CD8-positive, alpha-beta memory T cell (primary cell): ENCODE results near the gene NEK4. TPM values are rescaled to one million over a fixed set of nuclear protein-coding genes. Genes with fewer than 3 reads are reported as not detected.

Experiments
- CTCF ChIA-PET: fragments of 350-600 bp; sonication (Branson Sonifier 250); formaldehyde crosslinking; loops from one replicate; lab custom pipeline; 2021; ENCODE audit warnings: antibody characterized with exemption; lab: Charles Lee
- POLR2A ChIA-PET: fragments of 350-600 bp; sonication (Branson Sonifier 250); formaldehyde crosslinking; loops from one replicate; lab custom pipeline; 2021; ENCODE audit warnings: antibody characterized with exemption; lab: Charles Lee
- DNase-seq, 5 donors: peaks; one replicate each; pipeline versions ENCODE4 v3.0.0 to v3.0.0-alpha.2; 2020 to 2022; ENCODE audit warnings: mixed read lengths in 1 of 5
- H3K27ac ChIP-seq: one replicate; pipeline ENCODE4 v1.7.0; 2013; ENCODE audit warnings: low read depth, mild to moderate bottlenecking, low read length, moderate library complexity
- H3K27me3 ChIP-seq: 2 replicates; pipeline ENCODE4 v1.7.0; 2013; ENCODE audit warnings: low read length, mild to moderate bottlenecking; ENCODE audit not compliant: insufficient read depth, poor library complexity, severe bottlenecking
- H3K36me3 ChIP-seq: 2 replicates; pipeline ENCODE4 v1.7.0; 2013; ENCODE audit warnings: mild to moderate bottlenecking, low read length, moderate library complexity; ENCODE audit not compliant: insufficient read depth
- H3K4me1 ChIP-seq: 2 replicates; pipeline ENCODE4 v1.7.0; 2013; ENCODE audit warnings: mild to moderate bottlenecking, low read length, moderate library complexity; ENCODE audit not compliant: insufficient read depth
- H3K4me3 ChIP-seq: 2 replicates; pipeline ENCODE4 v1.7.0; 2013; ENCODE audit warnings: mild to moderate bottlenecking, low read length
- H3K9me3 ChIP-seq: 2 replicates; pipeline ENCODE4 v1.7.0; 2013; ENCODE audit warnings: mild to moderate bottlenecking, low read length
- H3K27ac Mint-ChIP-seq, 8 donors: one replicate each; pipeline ENCODE4 v1.8.0; 2020 to 2021; ENCODE audit warnings: mixed read lengths in 8 of 8, mild to moderate bottlenecking in 6 of 8, inconsistent platforms in 3 of 8, moderate library complexity in 3 of 8
- H3K27me3 Mint-ChIP-seq, 2 donors: one replicate each; pipeline ENCODE4 v1.8.0; 2020 to 2021; ENCODE audit warnings: mixed read lengths in 2 of 2, mild to moderate bottlenecking in 1 of 2, moderate library complexity in 1 of 2
- H3K36me3 Mint-ChIP-seq, 3 donors: one replicate each; pipeline ENCODE4 v1.8.0; 2020 to 2021; ENCODE audit warnings: mixed read lengths in 3 of 3, inconsistent platforms in 1 of 3, mild to moderate bottlenecking in 1 of 3
- H3K4me1 Mint-ChIP-seq, 3 donors: one replicate each; pipeline ENCODE4 v1.8.0; 2020 to 2021; ENCODE audit warnings: mixed read lengths in 3 of 3, inconsistent platforms in 1 of 3, mild to moderate bottlenecking in 1 of 3
- H3K4me3 Mint-ChIP-seq, 7 donors: one replicate each; pipeline ENCODE4 v1.8.0; 2020 to 2021; ENCODE audit warnings: mixed read lengths in 7 of 7, mild to moderate bottlenecking in 6 of 7, moderate library complexity in 4 of 7, inconsistent platforms in 2 of 7
- H3K9me3 Mint-ChIP-seq, 5 donors: one replicate each; pipeline ENCODE4 v1.8.0; 2020 to 2022; ENCODE audit warnings: mixed read lengths in 5 of 5, mild to moderate bottlenecking in 3 of 5, moderate library complexity in 2 of 5, inconsistent platforms in 1 of 5
- polyA plus RNA-seq: library from polyadenylated mRNA; unstranded; fragments of 300-500 nt; fragmentation: Illumina TruSeq; gene quantifications from one replicate; pipeline ENCODE4 v1.2.3, GENCODE V29; 2021
- total RNA-seq, 2 experiments: library from RNA; stranded (reverse); gene quantifications; one replicate each; pipeline ENCODE4 v1.2.3, GENCODE V29; 2021

The NEK4 gene
- total and polyA plus RNA-seq, 3 experiments from 2014 or later = 11.4 to 35.7 (median 33.5) TPM

DNA sequence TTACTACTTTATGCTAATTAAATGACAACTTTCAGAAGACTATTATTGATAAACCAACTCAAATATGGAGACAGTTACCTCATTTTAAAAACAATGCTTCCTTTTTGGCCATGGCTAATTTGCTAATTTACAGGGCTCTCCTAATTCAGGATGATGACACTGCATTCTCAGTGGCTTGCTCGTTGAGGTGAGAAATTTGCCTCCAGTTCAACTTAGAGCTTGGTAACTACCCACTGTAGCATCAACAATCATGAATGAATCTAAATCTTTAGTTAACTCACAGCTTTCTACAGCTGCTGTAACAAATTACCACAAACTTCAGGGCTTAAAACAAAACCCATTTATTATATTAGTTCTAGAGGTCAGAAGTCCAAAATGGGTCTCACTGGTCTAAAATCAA lies 99.1 kb downstream of the NEK4 start:
- H3K4me1 Mint-ChIP-seq = peaks cover 34 to 48% (median 37%) of the 10 kb centered on the region in 3 donors
- H3K36me3 Mint-ChIP-seq = peaks cover 0 to 63% (median 18%) of the 10 kb centered on the region in 3 donors
- Histone ChIP-seq H3K9me3 (no peaks in the 10 kb centered on the region), H3K27me3 (no peaks in the 10 kb centered on the region), H3K27ac (peak overlapping the region; percentile 45), H3K4me1 (peaks cover 13% of the 10 kb centered on the region), H3K4me3 (no peak overlapping the region), H3K36me3 (peaks cover 16% of the 10 kb centered on the region)
- H3K4me3 Mint-ChIP-seq = peak overlapping the region in 2 of 7 donors; percentile 12 to 61
- peak overlapping the region; percentile 29 to 95 (median 88) for H3K27ac Mint-ChIP-seq
- no peaks in the 10 kb centered on the region for H3K9me3 Mint-ChIP-seq
- H3K27me3 Mint-ChIP-seq = no peaks in the 10 kb centered on the region
- DNase-seq = no peak
- ChIA-PET CTCF (interaction anchor here (1.3 kb wide), 1 partner anchor 21 kb away, joined by 3 read pairs; no protein-coding TSS in a partner anchor), POLR2A (no interaction called here)

DNA sequence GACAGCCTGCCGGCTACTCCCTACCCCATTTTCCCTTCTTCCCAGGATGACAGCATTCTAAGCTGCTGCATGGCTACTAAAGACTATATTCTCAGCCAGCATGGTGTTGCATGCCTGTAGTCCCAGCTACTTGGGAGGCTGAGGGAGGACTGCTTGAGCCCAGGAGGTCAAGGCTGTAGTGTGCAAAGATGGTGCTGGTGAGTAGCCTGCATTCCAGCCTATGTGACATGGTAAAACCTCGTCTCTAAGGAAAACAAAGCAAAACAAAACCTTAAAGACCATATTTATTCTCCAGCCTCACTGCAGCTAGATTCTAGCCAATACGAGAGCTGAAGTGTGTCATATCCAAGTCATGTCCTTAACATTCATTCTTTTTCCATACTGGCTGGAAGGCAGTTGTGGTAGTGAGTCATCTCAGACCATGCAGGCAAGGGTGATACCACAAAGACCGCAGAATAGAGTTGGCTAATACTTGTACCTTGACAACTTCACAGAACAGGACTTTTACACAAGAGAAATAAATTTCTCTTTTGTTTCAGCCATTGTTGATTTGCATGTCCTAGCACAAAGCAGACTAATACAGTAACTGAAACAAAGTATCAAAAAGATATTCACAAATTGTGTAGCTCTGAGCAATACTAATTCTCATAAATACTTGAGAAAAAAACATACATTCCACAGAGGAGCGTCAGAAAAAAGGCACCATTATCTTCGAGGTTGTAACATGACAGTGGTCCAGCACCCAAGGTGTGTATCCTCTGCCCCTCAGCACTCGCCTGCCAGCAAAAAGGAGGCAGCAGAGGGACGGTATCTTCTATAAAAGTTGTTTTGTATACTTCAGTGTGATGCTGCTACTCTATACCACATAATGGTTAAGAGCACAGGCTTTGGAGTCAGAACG lies 99.9 kb downstream of the NEK4 start:
- peaks cover 0 to 63% (median 14%) of the 10 kb centered on the region in 3 donors for H3K36me3 Mint-ChIP-seq
- Histone ChIP-seq H3K27ac (peak overlapping the region; percentile 45), H3K4me1 (peaks cover 13% of the 10 kb centered on the region), H3K27me3 (no peaks in the 10 kb centered on the region), H3K9me3 (no peaks in the 10 kb centered on the region), H3K36me3 (peaks cover 9% of the 10 kb centered on the region), H3K4me3 (no peak overlapping the region)
- no peaks in the 10 kb centered on the region for H3K27me3 Mint-ChIP-seq
- peak overlapping the region in 6 of 7 donors; percentile 27 to 84 (median 57) for H3K4me3 Mint-ChIP-seq
- DNase-seq = peak in 2 of 5 donors; percentile 11 to 62
- no peaks in the 10 kb centered on the region for H3K9me3 Mint-ChIP-seq
- ChIA-PET CTCF (interaction anchor here (1.3 kb wide), 1 partner anchor 20 kb away, joined by 3 read pairs; no protein-coding TSS in a partner anchor), POLR2A (interaction anchor here (1.0 kb wide), 1 partner anchor 8 kb away, joined by 6 read pairs; no protein-coding TSS in a partner anchor)
- H3K4me1 Mint-ChIP-seq = peaks cover 31 to 43% (median 33%) of the 10 kb centered on the region in 3 donors
- H3K27ac Mint-ChIP-seq = peak overlapping the region; percentile 69 to 95 (median 90)

DNA sequence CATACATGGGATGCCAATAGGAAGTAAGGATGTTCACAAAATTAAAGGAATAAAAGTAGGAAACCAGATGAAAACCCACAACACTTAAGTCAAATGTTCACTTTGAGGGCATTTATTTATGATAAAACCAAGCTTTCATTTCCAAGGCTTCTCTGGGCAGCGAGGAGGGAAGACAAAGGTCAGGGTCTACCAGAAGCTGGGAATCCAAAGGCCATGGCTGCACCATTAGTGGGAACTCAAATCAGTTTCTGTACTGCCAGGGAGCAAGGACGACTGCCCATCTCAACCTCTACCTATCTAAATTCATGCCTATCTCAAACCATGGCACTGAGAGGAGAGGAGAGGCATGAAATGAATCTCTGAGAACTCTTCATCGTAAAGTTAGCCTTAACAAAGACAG lies 107.6 kb downstream of the NEK4 start:
- Histone ChIP-seq H3K36me3 (peaks cover 27% of the 10 kb centered on the region), H3K27ac (no peak overlapping the region), H3K4me1 (no peaks in the 10 kb centered on the region), H3K27me3 (no peaks in the 10 kb centered on the region), H3K9me3 (no peaks in the 10 kb centered on the region), H3K4me3 (no peak overlapping the region)
- no peak for DNase-seq
- H3K9me3 Mint-ChIP-seq = no peaks in the 10 kb centered on the region
- POLR2A ChIA-PET = interaction anchor here (0.6 to 0.7 kb wide), 2 partner anchors 8 to 21 kb away, joined by 3 to 6 read pairs; no protein-coding TSS in a partner anchor
- no peaks in the 10 kb centered on the region for H3K27me3 Mint-ChIP-seq
- H3K36me3 Mint-ChIP-seq = peaks cover 9 to 71% (median 22%) of the 10 kb centered on the region in 3 donors
- H3K4me1 Mint-ChIP-seq = peaks cover 0 to 6% (median 0%) of the 10 kb centered on the region in 3 donors
- peak overlapping the region in 1 of 8 donors; percentile 26 for H3K27ac Mint-ChIP-seq
- CTCF ChIA-PET = no interaction called here
- H3K4me3 Mint-ChIP-seq = no peak overlapping the region

- H3K36me3 Mint-ChIP-seq = peaks cover 9 to 74% (median 20%) of the 10 kb centered on the region in 3 donors
- Histone ChIP-seq H3K27me3 (no peaks in the 10 kb centered on the region), H3K36me3 (peaks cover 35% of the 10 kb centered on the region), H3K27ac (no peak overlapping the region), H3K4me3 (no peak overlapping the region), H3K9me3 (no peaks in the 10 kb centered on the region), H3K4me1 (no peaks in the 10 kb centered on the region)
- no peak overlapping the region for H3K4me3 Mint-ChIP-seq
- H3K27me3 Mint-ChIP-seq = no peaks in the 10 kb centered on the region
- H3K27ac Mint-ChIP-seq = no peak overlapping the region
- peaks cover 0 to 9% (median 6%) of the 10 kb centered on the region in 3 donors for H3K4me1 Mint-ChIP-seq
- no peaks in the 10 kb centered on the region for H3K9me3 Mint-ChIP-seq
- DNase-seq = no peak
- CTCF ChIA-PET = no interaction called here
- POLR2A ChIA-PET = no interaction called here
Measured at GRCh38 chr3:52660046-52660445, 110.7 kb downstream of the NEK4 start.

Other genes with a start within 250 kb of the NEK4 start
- 10 to 100 TPM; 80.3 to 84.6 TPM for gene NT5DC2, start 237.1 kb downstream of the NEK4 start, total RNA-seq
- 1.2 TPM for gene NT5DC2, start 237.1 kb downstream of the NEK4 start, polyA plus RNA-seq
- gene UQCC5, start 234.3 kb downstream of the NEK4 start, total RNA-seq = 10 to 100 TPM; 15.3 to 18.2 TPM
- 20.7 TPM for gene UQCC5, start 234.3 kb downstream of the NEK4 start, polyA plus RNA-seq
- gene PBRM1, start 85.0 kb downstream of the NEK4 start, total RNA-seq = 10 to 100 TPM; 78.6 to 81.4 TPM
- gene PBRM1, start 85.0 kb downstream of the NEK4 start, polyA plus RNA-seq = 83.6 TPM
- gene GNL3, start 84.9 kb downstream of the NEK4 start, total RNA-seq = 100 to 1,000 TPM; 229 to 233 TPM
- 58.5 TPM for gene GNL3, start 84.9 kb downstream of the NEK4 start, polyA plus RNA-seq
- gene GLT8D1, start 65.1 kb downstream of the NEK4 start, total RNA-seq = 10 to 100 TPM; 34.9 to 42.4 TPM
- 60.0 TPM for gene GLT8D1, start 65.1 kb downstream of the NEK4 start, polyA plus RNA-seq
- 100 to 1,000 TPM; 154 to 156 TPM for gene SPCS1, start 64.8 kb downstream of the NEK4 start, total RNA-seq
- 357 TPM for gene SPCS1, start 64.8 kb downstream of the NEK4 start, polyA plus RNA-seq
- gene ITIH1, start 6.7 kb upstream of the NEK4 start, total RNA-seq = not detected
- not detected for gene ITIH1, start 6.7 kb upstream of the NEK4 start, polyA plus RNA-seq
- gene ITIH3, start 23.9 kb upstream of the NEK4 start, total RNA-seq = not detected
- not detected for gene ITIH3, start 23.9 kb upstream of the NEK4 start, polyA plus RNA-seq
- 10 to 100 TPM; 10.9 to 11.2 TPM for gene ITIH4, start 59.7 kb upstream of the NEK4 start, total RNA-seq
- not detected for gene ITIH4, start 59.7 kb upstream of the NEK4 start, polyA plus RNA-seq
- gene MUSTN1, start 64.1 kb upstream of the NEK4 start, total RNA-seq = 1 to 10 TPM in 1 of 2 experiments, under 1 TPM in 1; 0.79 to 1.5 TPM
- gene MUSTN1, start 64.1 kb upstream of the NEK4 start, polyA plus RNA-seq = not detected
- gene STIMATE, start 126.6 kb upstream of the NEK4 start, total RNA-seq = 10 to 100 TPM; 35.0 to 39.1 TPM
- gene STIMATE, start 126.6 kb upstream of the NEK4 start, polyA plus RNA-seq = 10.8 TPM